SK-N-MC (cell line): Measurements from ENCODE around the gene DOCK6.

Source experiments
- DNase-seq: peaks from one replicate; pipeline ENCODE4 v3.0.0-alpha.2; 2011; ENCODE audit warnings: low read depth, low spot score
- H3K27ac ChIP-seq: fragments of 200-600 bp; sonication (generic); 2 replicates; pipeline ENCODE4 v1.5.1; 2016; ENCODE audit warnings: mixed run types
- H3K36me3 ChIP-seq: fragments of 200-600 bp; sonication (generic); 2 replicates; pipeline ENCODE4 v1.6.1; 2017; ENCODE audit warnings: antibody characterized with exemption, low read length, mixed read lengths; ENCODE audit not compliant: insufficient read depth
- H3K4me3 ChIP-seq: fragments of 200-600 bp; sonication (generic); 2 replicates; pipeline ENCODE4 v1.5.1; 2016
- H3K9ac ChIP-seq: fragments of 200-600 bp; sonication (generic); 2 replicates; pipeline ENCODE4 v1.8.0; 2017; ENCODE audit warnings: mixed run types, mixed read lengths; ENCODE audit not compliant: insufficient read length
- H3K9me3 ChIP-seq: fragments of 200-600 bp; sonication (generic); 2 replicates; pipeline ENCODE4 v1.6.1; 2017; ENCODE audit warnings: low read depth, mild to moderate bottlenecking, antibody characterized with exemption, low read length, moderate library complexity, mixed read lengths
- EZH2 ChIP-seq: fragments of 200-600 bp; sonication (generic); IDR thresholded peaks from one replicate; pipeline ENCODE4 v1.6.1; 2017; ENCODE audit warnings: antibody characterized with exemption
- FOXP2 ChIP-seq: optimal IDR thresholded peaks from 2 replicates; pipeline ENCODE3; 2011; ENCODE audit warnings: mild to moderate bottlenecking, moderate library complexity; ENCODE audit not compliant: insufficient read depth; ENCODE audit errors: extremely low read length, control extremely low read depth
- POLR2AphosphoS5 ChIP-seq: IDR thresholded peaks from 2 replicates; pipeline ENCODE4 v1.6.1; 2012; ENCODE audit warnings: mild to moderate bottlenecking, low read depth, low read length, borderline replicate concordance

The DOCK6 gene

GRCh38 chr19:11226716-11227166, 35.6 kb downstream of the DOCK6 start:
- Histone ChIP-seq H3K27ac (no peak overlapping the region), H3K9me3 (no peaks in the 10 kb centered on the region), H3K36me3 (no peaks in the 10 kb centered on the region), H3K4me3 (no peak overlapping the region), H3K9ac (no peak overlapping the region)
- DNase-seq, result no peak
- no peak for TF ChIP-seq POLR2AphosphoS5
- no peak for TF ChIP-seq EZH2
- TF ChIP-seq FOXP2, result no peak

GRCh38 chr19:11225815-11226214, 36.5 kb downstream of the DOCK6 start:
- TF ChIP-seq POLR2AphosphoS5, result no peak
- TF ChIP-seq FOXP2, result no peak
- no peak for TF ChIP-seq EZH2
- Histone ChIP-seq H3K9ac (no peak overlapping the region), H3K36me3 (no peaks in the 10 kb centered on the region), H3K27ac (no peak overlapping the region), H3K9me3 (no peaks in the 10 kb centered on the region), H3K4me3 (no peak overlapping the region)
- DNase-seq, result no peak

DNA sequence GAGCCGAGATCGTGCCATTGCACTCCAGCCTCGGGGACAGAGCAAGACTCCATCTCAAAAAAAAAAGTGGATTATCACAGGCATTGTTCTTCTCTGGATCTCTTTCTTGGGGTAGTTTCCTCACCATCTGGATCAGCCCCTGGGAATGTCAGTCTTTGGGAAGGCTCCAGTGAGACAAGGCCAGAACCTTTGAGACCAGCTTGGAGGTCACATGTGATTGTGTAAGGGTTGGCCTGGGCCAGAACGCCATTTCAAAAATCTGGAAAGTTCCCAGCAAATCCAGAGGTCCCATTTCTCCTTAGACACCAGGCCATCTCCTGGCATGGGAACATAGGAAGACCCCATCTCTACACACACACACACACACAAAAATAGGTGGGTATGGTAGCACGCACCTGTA, 37.2 kb downstream of the DOCK6 start:
- H3K9me3 ChIP-seq, result no peaks in the 10 kb centered on the region
- TF ChIP-seq POLR2AphosphoS5, result no peak
- no peak for TF ChIP-seq EZH2
- TF ChIP-seq FOXP2, result no peak
- H3K36me3 ChIP-seq, result no peaks in the 10 kb centered on the region

GRCh38 chr19:11224429-11224828, 37.9 kb downstream of the DOCK6 start:
- Histone ChIP-seq H3K4me3 (no peak overlapping the region), H3K36me3 (no peaks in the 10 kb centered on the region), H3K27ac (no peak overlapping the region), H3K9ac (no peak overlapping the region), H3K9me3 (no peaks in the 10 kb centered on the region)
- TF ChIP-seq POLR2AphosphoS5 (no peak), EZH2 (no peak), FOXP2 (no peak)
- no peak for DNase-seq

More for the DNA sequence above, 37.2 kb downstream of the DOCK6 start:
- no peak for DNase-seq
- Histone ChIP-seq H3K27ac (no peak overlapping the region), H3K9ac (no peak overlapping the region), H3K4me3 (no peak overlapping the region)

GRCh38 chr19:11223200-11223599, 39.1 kb downstream of the DOCK6 start:
- Histone ChIP-seq H3K4me3 (no peak overlapping the region), H3K9ac (no peak overlapping the region), H3K36me3 (no peaks in the 10 kb centered on the region), H3K27ac (no peak overlapping the region), H3K9me3 (no peaks in the 10 kb centered on the region)
- no peak for DNase-seq
- no peak for TF ChIP-seq FOXP2
- no peak for TF ChIP-seq POLR2AphosphoS5
- no peak for TF ChIP-seq EZH2

- TF ChIP-seq FOXP2 (no peak), POLR2AphosphoS5 (no peak), EZH2 (no peak)
- H3K36me3 ChIP-seq, result no peaks in the 10 kb centered on the region
- no peak overlapping the region for H3K27ac ChIP-seq
- no peak overlapping the region for H3K4me3 ChIP-seq
- H3K9me3 ChIP-seq, result no peaks in the 10 kb centered on the region
- no peak for DNase-seq
- no peak overlapping the region for H3K9ac ChIP-seq
These were observed 41.2 kb downstream of the DOCK6 start for GRCh38 chr19:11221082-11221598.

DNA sequence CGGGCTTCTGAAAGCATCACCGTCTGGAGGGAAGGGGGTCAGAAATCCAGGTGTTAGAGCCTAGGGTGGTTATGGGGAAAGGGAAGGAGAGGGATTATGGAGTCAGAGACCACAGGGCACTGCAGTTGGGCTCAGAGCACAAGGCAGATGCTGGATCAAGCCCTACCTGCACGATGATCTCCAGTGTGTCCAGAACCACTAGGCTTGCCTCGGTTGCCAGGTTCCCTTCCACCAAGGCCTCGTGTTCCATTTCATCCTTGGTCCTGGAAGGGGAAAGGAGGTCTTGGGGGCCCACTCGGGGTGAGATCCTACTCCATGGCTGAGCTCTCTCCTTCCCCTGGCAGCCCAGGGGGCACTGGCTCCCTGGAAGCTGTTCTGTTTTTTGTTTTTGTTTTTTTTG, 47.9 kb downstream of the DOCK6 start:
- Histone ChIP-seq H3K9me3 (no peaks in the 10 kb centered on the region), H3K36me3 (no peaks in the 10 kb centered on the region), H3K27ac (no peak overlapping the region), H3K4me3 (no peak overlapping the region), H3K9ac (no peak overlapping the region)
- DNase-seq, result no peak
- TF ChIP-seq EZH2 (no peak), FOXP2 (no peak), POLR2AphosphoS5 (no peak)

GRCh38 chr19:11210656-11210928, 51.7 kb downstream of the DOCK6 start:
- no peak overlapping the region for H3K9ac ChIP-seq
- TF ChIP-seq FOXP2, result no peak
- TF ChIP-seq EZH2, result no peak
- TF ChIP-seq POLR2AphosphoS5, result no peak
- no peak overlapping the region for H3K4me3 ChIP-seq
- DNase-seq, result no peak
- H3K9me3 ChIP-seq, result no peaks in the 10 kb centered on the region
- no peak overlapping the region for H3K27ac ChIP-seq
- no peaks in the 10 kb centered on the region for H3K36me3 ChIP-seq

DNA sequence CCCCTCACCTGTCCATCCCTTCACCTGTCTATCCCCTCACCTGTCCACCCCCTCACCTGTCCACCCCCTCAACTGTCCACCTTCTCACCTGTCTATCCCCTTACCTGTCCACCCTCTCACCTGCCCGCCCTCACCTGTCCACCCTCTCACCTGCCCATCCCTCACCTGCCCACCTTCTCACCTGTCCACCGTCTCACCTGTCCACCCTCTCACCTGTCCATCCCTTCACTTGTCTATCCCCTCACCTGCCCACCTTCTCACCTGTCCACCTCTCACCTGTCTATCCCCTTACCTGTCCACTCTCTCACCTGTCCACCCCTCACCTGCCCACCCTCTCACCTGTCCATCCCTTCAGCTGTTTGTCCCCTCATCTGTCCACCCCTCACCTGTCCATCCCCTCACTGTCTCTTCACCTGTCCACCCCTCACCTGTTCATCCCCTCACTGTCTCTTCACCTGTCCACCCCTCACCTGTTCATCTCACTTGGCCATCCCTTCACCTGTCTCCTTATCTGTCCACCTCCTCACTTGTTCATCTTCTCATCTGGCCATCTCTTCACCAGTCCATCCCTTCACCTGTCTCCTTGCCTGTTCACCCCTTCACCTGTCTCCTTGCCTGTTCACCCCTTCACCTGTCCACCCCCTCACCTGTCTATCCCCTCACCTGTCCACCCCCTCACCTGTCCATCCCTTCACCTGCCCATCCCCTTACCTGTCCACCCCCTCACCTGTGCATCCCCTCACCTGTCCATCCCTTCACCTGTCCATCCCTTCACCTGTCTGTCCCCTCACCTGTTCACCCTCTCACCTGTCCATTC, 52.3 kb downstream of the DOCK6 start:
- Histone ChIP-seq H3K4me3 (no peak overlapping the region), H3K27ac (no peak overlapping the region), H3K9ac (no peak overlapping the region), H3K9me3 (no peaks in the 10 kb centered on the region), H3K36me3 (no peaks in the 10 kb centered on the region)
- no peak for DNase-seq
- TF ChIP-seq EZH2 (no peak), FOXP2 (no peak), POLR2AphosphoS5 (no peak)
